Stimulated activated CD8-positive, alpha-beta memory T cell treated with anti-CD3 and anti-CD28 coated beads, Interleukin-4, amount 100 ng/mL, for 48 hours (primary cell): ENCODE results near the gene CPNE7.

ENCODE experiments used
- DNase-seq: peaks from one replicate; pipeline ENCODE4 v3.0.0-alpha.2; 2020

CPNE7 gene

GRCh38 chr16:89606006-89606405, 30.4 kb downstream of the CPNE7 start:
- DNase-seq = no peak

- no peak for DNase-seq
These were observed 31.9 kb downstream of the CPNE7 start for GRCh38 chr16:89607453-89607852.

GRCh38 chr16:89607937-89608740, 32.6 kb downstream of the CPNE7 start:
- DNase-seq = no peak

DNA sequence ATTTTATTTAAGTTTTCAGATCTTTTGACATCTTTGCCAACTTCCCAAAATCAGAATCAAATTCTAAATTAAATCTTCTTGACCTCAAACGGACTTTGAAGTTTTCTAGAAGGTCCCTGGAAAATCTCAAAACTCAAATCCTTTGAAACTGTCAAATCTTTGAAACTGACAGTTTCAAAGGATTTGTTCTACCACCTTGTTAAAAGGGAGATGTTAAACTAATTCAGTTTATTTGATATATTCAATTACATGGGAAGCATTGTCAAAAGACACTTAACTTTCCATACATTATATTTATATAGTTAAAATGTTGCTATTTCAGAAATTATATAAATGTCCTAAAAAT, 34.5 kb downstream of the CPNE7 start:
- no peak for DNase-seq

- no peak for DNase-seq
These were observed 37.0 kb downstream of the CPNE7 start for GRCh38 chr16:89612415-89613166.

- DNase-seq = no peak
These were observed 37.8 kb downstream of the CPNE7 start, which contains the start of gene DPEP1 for GRCh38 chr16:89613231-89613953. Gene DPEP1 (plus strand): TSS chr16:89613642. CDS start chr16:89630411, 16,769 bp downstream.

DNA sequence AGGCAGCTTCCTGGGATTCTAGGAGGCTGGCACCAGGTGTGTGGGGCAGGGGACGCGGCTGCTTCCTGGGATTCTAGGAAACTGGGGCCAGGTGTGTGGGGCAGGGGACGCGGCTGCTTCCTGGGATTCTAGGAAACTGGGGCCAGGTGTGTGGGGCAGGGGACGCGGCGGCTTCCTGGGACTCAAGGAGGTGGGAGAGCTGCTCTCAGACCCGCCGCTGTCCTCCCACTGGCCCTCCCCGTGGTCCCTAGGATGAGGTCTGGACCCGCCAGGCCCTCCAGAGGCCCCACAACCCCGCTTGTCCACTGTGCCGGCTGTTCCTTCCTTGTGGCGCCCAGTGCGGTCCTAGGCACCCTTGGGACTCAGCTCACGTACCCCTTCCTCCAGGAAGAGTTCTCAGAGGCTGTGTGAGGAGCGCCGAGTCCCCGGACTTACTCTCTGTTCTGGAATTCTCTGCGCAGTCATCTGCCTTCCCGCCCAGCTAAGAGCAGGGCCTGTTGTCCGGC, 38.4 kb downstream of the CPNE7 start:
- no peak for DNase-seq

DNA sequence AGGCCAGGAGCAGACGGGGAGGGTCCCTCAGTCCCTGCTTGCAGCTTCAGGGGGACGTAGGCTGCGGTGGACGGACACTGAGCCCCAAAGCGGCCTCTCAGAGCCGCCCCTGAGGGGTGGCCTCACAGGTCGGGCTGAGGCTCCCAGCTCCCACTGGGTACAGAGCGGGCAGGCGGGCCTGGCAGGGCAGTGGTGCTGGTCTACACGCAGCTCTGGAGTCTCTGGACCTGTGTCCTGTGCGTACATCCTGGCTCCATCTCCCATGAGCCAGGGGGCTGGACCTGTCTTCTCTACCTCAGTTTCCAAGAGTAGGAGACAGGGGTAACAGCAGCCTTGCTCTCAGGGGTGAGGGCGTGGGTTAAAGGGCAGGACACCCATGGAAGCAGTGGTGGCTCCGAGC, 39.6 kb downstream of the CPNE7 start:
- no peak for DNase-seq

GRCh38 chr16:89615596-89616090, 40.1 kb downstream of the CPNE7 start:
- peak; percentile 52 for DNase-seq

DNA sequence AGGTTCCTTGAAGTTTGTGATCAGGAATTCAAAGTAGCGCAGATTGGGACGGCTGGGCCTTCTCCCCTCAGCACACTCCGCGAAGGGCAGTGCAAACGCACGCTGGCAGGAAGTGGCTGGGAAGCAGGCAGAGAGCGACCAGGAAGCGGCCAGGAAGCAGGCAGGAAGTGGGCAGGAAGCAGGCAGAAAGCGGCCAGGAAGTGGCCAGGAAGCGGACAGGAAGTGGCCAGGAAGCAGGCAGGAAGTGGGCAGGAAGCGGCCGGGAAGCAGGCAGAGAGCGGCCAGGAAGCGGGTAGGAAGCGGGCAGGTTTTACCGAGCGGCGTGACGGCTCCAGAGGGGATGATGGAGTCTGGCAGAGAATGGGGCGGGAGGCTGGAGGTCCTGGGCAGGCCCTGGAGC, 41.1 kb downstream of the CPNE7 start:
- no peak for DNase-seq

GRCh38 chr16:89617036-89617435, 41.5 kb downstream of the CPNE7 start:
- DNase-seq = no peak

DNA sequence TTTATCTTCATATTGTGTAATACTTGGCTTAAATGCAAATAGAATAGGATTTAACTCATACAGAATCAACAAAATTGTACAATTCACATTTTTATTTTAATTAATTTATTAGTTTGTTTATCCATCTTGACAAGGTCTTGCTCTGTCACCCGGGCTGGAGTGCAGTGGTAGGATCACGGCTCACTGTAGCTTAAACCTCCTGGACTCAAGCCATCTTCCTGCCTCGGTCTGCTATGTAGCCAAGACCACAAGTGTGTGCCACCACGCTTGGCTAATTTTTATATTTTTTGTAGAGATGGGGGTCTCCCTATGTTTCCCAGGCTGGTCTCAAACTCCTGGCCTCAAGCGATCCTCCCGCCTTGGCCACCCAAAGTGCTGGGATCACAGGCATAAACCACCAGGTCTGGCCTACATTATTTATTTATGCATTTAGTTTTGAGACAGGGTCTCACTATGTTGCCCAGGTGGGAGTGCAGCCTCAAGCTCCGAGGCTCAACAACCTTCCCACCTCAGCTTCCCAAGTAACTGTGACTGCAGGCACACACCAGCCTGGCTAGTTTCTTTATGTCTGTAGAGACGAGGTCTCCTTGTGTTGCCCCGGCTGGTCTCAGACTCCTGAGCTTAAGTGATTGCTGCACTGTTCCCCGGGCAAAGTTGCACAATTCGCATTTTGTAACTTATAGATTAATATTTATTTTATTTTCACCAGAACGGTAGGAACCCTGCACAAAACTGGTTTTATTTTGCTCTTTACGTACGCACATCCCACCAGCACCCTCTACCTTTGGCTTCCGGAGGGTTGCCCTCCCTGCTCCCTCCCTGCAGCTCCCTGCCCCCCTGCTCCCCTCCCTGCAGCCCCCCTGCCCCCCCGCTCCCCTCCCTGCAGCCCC, 42.8 kb downstream of the CPNE7 start:
- DNase-seq = no peak

DNA sequence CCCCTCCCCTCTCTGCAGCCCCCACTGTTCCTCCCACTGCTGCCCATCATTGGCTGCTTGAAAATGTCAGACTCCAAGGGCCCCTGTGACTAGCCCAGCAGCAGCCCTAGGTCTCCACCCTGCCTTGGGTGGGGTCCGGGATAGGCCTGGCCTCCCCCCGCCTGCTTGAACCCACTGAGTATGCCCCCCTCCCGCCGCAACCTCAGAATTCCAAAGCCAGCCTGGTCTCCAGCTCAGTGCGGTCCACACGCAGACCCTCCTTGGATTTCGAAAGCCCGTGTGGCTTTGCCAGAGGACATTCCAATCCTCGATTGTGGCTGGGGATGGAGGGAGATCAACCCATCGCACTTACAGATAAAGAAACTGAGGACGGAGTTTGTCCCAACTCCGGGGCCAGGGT, 44.3 kb downstream of the CPNE7 start:
- no peak for DNase-seq

DNA sequence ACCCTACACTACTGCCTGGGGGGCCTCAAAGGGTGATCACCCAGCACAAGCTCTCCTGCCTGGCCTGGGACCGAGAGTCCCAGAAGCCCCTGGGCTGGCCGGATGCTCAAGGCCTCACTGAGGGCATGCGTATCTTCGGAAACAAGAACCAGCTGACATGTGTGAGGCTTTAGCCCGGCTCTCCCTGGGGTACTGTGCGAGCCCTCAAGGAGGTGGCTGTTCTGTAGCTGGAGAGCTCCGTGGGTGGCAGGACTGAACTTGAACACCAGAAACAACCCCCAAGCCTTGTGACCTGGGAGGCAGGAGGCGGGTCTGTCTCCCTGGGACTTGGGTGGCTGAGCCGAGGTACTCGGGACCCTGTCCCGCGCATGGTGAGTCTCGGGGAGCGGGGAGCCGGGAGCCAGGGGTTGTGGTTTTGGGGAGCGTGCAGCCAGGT, 44.9 kb downstream of the CPNE7 start:
- DNase-seq = no peak

DNA sequence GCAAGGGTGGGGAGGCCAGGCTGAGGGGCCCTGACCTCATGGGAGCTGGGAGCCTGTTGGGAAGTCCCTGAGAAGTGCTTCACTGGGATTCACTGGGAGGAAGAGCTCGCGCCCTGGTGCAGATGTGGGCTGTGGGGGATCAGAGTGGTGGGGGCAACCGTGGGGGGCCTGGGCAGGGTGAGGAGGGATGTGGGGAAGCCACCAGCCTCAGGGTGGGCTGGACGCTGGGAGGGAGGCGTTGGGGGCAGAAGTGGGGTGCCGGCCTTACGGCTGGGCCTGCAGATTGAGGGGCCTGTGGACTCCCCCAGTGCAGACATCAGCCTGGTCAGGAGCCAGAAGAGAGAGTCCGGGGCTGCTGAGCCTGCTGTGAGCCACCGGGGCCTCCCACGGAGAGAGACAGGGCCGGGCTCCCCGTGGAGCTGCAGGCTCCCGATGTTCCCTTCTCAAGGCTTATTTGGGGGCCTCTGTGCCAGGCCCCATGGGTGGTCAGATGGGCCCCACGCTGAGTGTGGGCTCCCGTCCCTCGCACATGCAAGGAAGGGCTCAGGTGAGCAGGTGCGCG, 45.7 kb downstream of the CPNE7 start:
- no peak for DNase-seq

DNA sequence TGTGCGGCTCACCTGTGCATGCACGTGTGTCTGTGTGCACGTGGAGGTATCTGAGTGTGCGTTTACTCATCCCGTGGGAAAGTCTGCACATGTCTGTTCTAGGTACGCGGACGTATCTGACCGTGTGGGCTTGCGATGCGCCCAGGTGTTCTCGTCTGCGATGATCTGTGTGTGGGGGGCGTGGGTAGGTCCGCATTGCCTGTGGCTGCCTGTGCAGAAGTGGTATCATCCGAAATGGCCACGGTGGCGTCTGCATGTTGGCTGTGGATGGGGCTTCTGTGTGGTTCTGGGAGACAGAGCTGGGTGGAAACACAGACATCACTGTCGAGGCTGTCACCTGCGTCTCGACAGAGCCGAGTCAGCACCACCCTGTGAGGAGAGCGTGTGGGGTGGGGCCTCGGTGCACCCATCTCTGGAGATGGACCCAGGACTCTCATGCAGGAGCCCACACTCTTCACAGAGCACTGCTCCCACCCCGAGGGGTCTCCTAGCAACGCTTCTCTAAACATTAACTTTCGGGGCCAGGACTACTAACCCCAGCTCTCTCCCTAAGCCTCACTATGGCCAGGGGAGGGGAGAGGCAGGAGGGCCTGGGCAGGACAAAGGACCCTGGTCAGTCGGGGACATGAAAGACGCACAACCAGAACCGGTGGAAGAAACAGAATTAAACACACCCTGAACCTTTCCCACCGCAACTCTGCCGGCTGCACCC, 46.3 kb downstream of the CPNE7 start:
- DNase-seq = no peak

DNA sequence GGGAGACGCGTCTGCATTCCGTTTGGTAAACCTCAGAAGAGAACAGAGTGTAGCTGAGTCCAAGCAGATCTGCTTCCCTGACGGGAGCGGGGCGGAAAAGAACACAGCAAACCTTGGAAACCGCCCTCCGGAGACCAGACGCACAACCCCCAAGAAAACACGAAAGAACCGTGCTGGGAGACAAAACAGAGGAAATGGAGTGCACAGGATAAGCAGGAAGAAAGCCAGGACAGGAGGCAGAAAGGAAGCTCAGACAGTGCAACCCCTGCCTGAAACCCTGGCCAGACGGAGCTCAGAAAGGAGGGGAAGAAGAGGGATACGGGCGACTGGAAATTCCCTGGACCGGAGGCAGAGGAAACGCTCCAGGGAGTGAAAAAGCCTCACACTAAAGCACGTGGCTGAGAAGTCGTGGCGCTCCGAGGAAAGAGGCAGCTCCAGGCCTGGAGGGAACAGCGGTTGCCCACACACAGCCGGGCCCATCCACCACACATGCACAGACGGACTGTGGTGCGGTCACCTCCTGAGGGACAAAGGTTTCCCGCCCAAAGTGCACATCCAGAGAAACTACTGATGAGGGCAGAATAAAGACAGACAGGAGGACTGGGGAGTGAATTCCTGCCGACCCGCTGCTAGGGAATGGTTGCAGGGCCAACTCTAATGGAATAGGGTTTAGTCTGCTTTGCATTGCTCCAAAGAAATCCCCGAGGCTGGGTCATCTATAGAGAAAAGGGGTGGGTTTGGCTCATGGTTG, 48.1 kb downstream of the CPNE7 start:
- DNase-seq = no peak

- no peak for DNase-seq
These were observed 49.5 kb downstream of the CPNE7 start for GRCh38 chr16:89624777-89625761.
